ENCODE measurements around the gene TRAPPC10. TPM values are rescaled to one million over a fixed set of nuclear protein-coding genes. Genes with fewer than 3 reads are reported as not detected.
"Not testable (repeated sequence)": the region's sequence is repeated elsewhere in the genome, so short reads cannot be mapped to it uniquely, and the experiment has no call there.

Gene TRAPPC10
- total and polyA plus RNA-seq, 2 experiments from 2014 or later = 12.9 to 16.6 TPM

DNA sequence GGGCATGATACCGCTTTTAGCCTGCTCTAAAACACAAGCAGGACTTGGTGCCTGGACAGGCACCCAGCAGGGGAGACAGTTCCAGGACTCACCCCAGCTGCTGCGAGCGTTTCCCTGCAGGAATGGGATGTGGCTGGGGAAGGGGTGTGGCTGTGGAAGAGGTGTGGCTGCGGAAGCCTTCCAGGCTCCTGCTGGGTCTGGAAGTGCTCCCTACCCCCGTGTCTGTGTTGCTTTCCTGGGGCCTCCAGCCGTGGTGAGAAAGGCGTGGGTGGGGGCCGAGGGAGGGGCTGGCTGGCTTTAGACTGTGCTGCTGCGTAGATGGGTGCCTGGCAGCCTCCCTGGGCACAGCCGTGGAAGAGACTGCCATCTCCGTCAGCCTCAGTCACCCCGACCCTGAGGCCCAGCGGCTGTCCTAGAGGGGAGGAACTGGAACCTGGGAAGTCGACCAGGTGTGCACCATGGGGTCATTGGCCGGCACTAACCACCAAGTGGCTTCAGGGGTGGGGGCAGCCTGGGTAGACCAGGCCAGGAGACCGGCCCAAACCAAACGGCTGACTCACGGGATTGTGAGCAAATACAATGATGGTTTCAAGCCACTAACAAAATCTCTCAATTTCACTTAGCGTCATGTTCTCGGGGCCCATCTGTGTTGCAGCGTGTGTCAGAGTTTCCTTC is 141.2 kb downstream of the TRAPPC10 start:
- H3K4me1 ChIP-seq (ENCODE audit: insufficient read depth); H3K79me2 ChIP-seq; H3K27ac ChIP-seq: not testable (repeated sequence)

DNA sequence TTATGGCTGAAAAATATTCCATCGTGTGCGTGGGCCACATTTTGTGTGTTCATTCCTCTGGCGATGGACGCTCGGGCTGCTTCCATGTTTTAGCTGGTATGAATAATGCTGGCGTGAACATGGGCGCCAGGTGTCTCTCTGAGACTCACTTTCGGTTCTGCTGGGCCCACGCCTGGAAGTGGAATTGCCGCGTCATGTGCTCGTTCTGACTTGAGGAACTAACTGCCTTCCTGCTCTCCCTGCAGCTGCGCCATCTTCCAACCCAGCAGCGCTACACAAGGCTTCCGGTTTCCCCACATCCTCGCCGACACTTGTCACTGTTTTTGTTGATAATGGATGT is 141.8 kb downstream of the TRAPPC10 start:
- not testable (repeated sequence) for H3K27me3 ChIP-seq; H3K36me3 ChIP-seq (replicated peaks; ENCODE audit: insufficient read depth, low read depth); H2AFZ ChIP-seq; H3K79me2 ChIP-seq; DNase-seq (ENCODE audit: low spot score); H3K9me2 ChIP-seq (replicated peaks; ENCODE audit: insufficient read depth); H3K9me3 ChIP-seq (ENCODE audit: low read depth); H4K20me1 ChIP-seq (ENCODE audit: insufficient read depth, poor library complexity, severe bottlenecking); H3K27ac ChIP-seq; H3K4me1 ChIP-seq (ENCODE audit: insufficient read depth); H3K4me2 ChIP-seq; H3K4me3 ChIP-seq
- 100% methylated on average over 2 of the region's 17 CpGs for WGBS (ENCODE audit: low lambda C conversion rate, missing lambda C conversion rate)

More for the DNA sequence above, 141.2 kb downstream of the TRAPPC10 start:
- not testable (repeated sequence) for H3K9me3 ChIP-seq (ENCODE audit: low read depth); H3K4me3 ChIP-seq; H3K27me3 ChIP-seq; H3K4me2 ChIP-seq; H3K9me2 ChIP-seq (replicated peaks; ENCODE audit: insufficient read depth); H3K36me3 ChIP-seq (replicated peaks; ENCODE audit: insufficient read depth, low read depth); DNase-seq (ENCODE audit: low spot score); H4K20me1 ChIP-seq (ENCODE audit: insufficient read depth, poor library complexity, severe bottlenecking); H2AFZ ChIP-seq
- WGBS (ENCODE audit: low lambda C conversion rate, missing lambda C conversion rate) = no CpG with 5 or more reads among the region's 21 CpGs

DNA sequence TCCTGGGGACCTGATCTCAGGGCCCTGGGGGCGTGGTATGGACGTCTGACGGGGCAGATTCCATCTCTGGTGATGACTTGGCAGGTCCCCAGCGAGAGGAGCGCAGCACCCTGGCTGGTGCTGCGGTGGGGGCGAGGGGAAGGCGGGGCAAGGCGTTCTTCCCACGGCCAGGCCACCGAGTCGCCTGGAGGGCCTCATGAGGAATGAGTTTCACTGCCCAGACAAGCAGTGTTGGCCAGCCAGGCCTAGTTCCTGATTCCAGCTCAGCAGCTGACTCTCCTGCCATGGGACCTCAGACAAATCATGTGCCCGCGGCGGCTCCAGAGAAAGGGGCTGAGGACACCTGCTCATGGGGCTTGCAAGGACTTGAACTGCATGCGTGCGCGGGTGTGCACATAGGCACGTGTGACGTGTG is 142.7 kb downstream of the TRAPPC10 start:
- no CpG with 5 or more reads among the region's 20 CpGs for whole genome bisulfite sequencing (ENCODE audit: low lambda C conversion rate, missing lambda C conversion rate)
- H3K9me3 ChIP-seq (ENCODE audit: low read depth); H3K9me2 ChIP-seq (replicated peaks; ENCODE audit: insufficient read depth); H3K79me2 ChIP-seq; H3K27me3 ChIP-seq; H3K27ac ChIP-seq; H3K4me3 ChIP-seq; H2AFZ ChIP-seq; DNase-seq (ENCODE audit: low spot score); H4K20me1 ChIP-seq (ENCODE audit: insufficient read depth, poor library complexity, severe bottlenecking); H3K4me1 ChIP-seq (ENCODE audit: insufficient read depth); H3K4me2 ChIP-seq; H3K36me3 ChIP-seq (replicated peaks; ENCODE audit: insufficient read depth, low read depth): not testable (repeated sequence)

DNA sequence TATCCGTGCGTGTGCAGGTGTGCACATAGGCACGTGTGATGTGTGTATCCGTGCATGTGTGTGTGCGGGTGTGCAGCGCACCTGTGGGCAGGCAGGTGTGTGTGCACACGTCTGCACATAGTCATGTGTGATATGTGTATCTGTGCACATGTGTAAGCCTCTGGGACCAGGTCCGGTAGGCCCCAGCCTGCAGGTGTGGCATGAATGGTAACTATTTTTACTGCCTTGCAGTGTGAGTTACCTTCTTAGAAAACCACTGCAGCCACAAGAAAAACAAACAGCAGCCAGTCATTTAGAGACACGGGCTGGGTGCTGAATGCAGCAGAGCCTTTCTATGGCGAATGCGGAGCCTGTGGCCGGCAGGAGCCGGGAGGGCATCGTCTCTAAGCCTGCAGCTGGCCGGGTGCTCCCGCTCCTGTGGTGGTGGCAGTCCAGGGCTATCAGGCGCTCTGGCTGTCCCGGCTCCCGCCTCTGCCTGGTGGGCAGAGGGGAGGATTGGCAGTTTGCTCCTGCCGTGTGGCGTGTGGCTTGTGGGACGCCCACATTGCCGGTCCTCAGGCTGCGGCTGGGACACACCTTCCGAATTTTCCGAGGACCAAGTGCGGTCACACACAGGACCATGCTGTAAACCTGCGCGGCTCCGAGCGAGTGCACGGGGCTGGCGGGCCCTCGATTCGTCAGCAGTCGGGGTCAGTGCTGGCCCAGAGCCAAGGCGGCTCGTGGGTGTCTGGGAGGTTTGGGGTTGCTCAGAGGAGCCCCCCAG is 143.3 kb downstream of the TRAPPC10 start:
- DNase-seq (ENCODE audit: low spot score); H2AFZ ChIP-seq; H3K36me3 ChIP-seq (replicated peaks; ENCODE audit: insufficient read depth, low read depth); H3K27ac ChIP-seq; H3K4me2 ChIP-seq; H3K4me1 ChIP-seq (ENCODE audit: insufficient read depth); H3K9me2 ChIP-seq (replicated peaks; ENCODE audit: insufficient read depth); H3K27me3 ChIP-seq; H3K4me3 ChIP-seq; H3K79me2 ChIP-seq; H3K9me3 ChIP-seq (ENCODE audit: low read depth); H4K20me1 ChIP-seq (ENCODE audit: insufficient read depth, poor library complexity, severe bottlenecking): not testable (repeated sequence)
- no CpG with 5 or more reads among the region's 38 CpGs for WGBS (ENCODE audit: low lambda C conversion rate, missing lambda C conversion rate)

DNA sequence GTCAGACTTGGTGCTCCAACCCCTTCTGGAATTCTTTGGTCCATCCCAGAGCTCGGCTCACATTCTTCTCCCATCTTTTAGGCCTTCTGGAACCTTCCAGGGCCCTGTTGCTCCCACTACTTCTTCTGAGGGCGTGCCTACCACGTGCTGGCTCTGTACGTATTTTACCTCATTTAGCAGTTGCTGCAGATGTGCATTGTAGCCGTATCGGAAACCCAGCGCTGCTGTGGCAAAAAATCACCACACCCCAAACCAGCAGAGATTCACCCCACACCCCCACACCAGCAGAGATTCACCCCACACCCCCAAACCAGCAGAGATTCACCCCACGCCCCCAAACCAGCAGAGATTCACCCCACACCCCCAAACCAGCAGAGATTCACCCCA is 143.9 kb downstream of the TRAPPC10 start:
- not testable (repeated sequence) for H4K20me1 ChIP-seq (ENCODE audit: insufficient read depth, poor library complexity, severe bottlenecking); H3K79me2 ChIP-seq; H3K4me2 ChIP-seq; H3K9me3 ChIP-seq (ENCODE audit: low read depth); DNase-seq (ENCODE audit: low spot score); H3K27me3 ChIP-seq; H3K4me1 ChIP-seq (ENCODE audit: insufficient read depth); H3K27ac ChIP-seq; H2AFZ ChIP-seq; H3K9me2 ChIP-seq (replicated peaks; ENCODE audit: insufficient read depth); H3K4me3 ChIP-seq; H3K36me3 ChIP-seq (replicated peaks; ENCODE audit: insufficient read depth, low read depth)
- no CpG with 5 or more reads among the region's 8 CpGs for WGBS (ENCODE audit: low lambda C conversion rate, missing lambda C conversion rate)

Small RNA genes lying within 50 kb of the gene (small RNA-seq; reads per million reads assigned to genes)
- not detected for gene RNU6-1150P

Other genes with a start within 250 kb of the TRAPPC10 start
- gene CSTB, start 236.0 kb upstream of the TRAPPC10 start, total RNA-seq = 24.1 and 30.4 TPM in 2 replicates
- 116 and 120 TPM in 2 replicates for gene CSTB, start 236.0 kb upstream of the TRAPPC10 start, polyA plus RNA-seq
- gene RRP1, start 222.7 kb upstream of the TRAPPC10 start, total RNA-seq = 20.8 and 24.1 TPM in 2 replicates
- 32.0 and 40.9 TPM in 2 replicates for gene RRP1, start 222.7 kb upstream of the TRAPPC10 start, polyA plus RNA-seq
- gene AGPAT3, start 147.1 kb upstream of the TRAPPC10 start, total RNA-seq = 51.2 and 63.9 TPM in 2 replicates
- 31.7 and 41.0 TPM in 2 replicates for gene AGPAT3, start 147.1 kb upstream of the TRAPPC10 start, polyA plus RNA-seq
- gene PWP2, start 95.1 kb downstream of the TRAPPC10 start, total RNA-seq = 1.3 and 3.3 TPM in 2 replicates
- gene PWP2, start 95.1 kb downstream of the TRAPPC10 start, polyA plus RNA-seq = 0.36 and 1.4 TPM in 2 replicates
- gene GATD3, start 121.4 kb downstream of the TRAPPC10 start, total RNA-seq = 9.5 and 24.7 TPM in 2 replicates
- gene GATD3, start 121.4 kb downstream of the TRAPPC10 start, polyA plus RNA-seq = 4.6 and 7.8 TPM in 2 replicates
- 0.48 and 2.4 TPM in 2 replicates for gene ICOSLG, start 228.6 kb downstream of the TRAPPC10 start, total RNA-seq
- 0.68 and 1.9 TPM in 2 replicates for gene ICOSLG, start 228.6 kb downstream of the TRAPPC10 start, polyA plus RNA-seq
- gene DNMT3L, start 249.6 kb downstream of the TRAPPC10 start, total RNA-seq = not detected in 2 replicates
- 0.33 TPM in 1 of 2 replicates, not detected in the other for gene DNMT3L, start 249.6 kb downstream of the TRAPPC10 start, polyA plus RNA-seq

Measured in hepatocyte (in vitro differentiated cells).